ENCODE data around the gene TTC27. TPM values are rescaled to one million over a fixed set of nuclear protein-coding genes. Genes with fewer than 3 reads are reported as not detected.

The TTC27 gene
- total and polyA plus RNA-seq, 10 of the 15 experiments (the other 5 are each of a cell fraction or from before 2014, with no cell fraction given): 20.4 to 34.9 (median 26.0) TPM

GRCh38 chr2:32727157-32727556 lies 99.3 kb downstream of the TTC27 start:
- 100% methylated on average over 1 of the region's 1 CpG for WGBS (ENCODE audit: insufficient coverage, insufficient replicate concordance, low lambda C conversion rate, missing lambda C conversion rate)
- SMC1A ChIA-PET (ENCODE audit: uncharacterized antibody, unreplicated experiment): interaction anchor here (1.5 kb wide), 1 partner anchor 8 kb away, joined by 4 read pairs; no protein-coding TSS in a partner anchor
- BruUV-seq (replicated peaks): no TSS peak
- no peaks in the 10 kb centered on the region for H3K79me2 ChIP-seq (ENCODE audit: control insufficient read depth, insufficient read depth, low read length)
- CTCF ChIA-PET: no interaction called here
- POLR2A ChIA-PET: no interaction called here
- H4K20me1 ChIP-seq (ENCODE audit: control insufficient read depth, insufficient read depth): no peaks in the 10 kb centered on the region
- no peaks in the 10 kb centered on the region for H3K27me3 ChIP-seq (replicated peaks in 1 of 2; ENCODE audit: control insufficient read depth in 2 of 2, insufficient read depth in 2 of 2, low read length in 1 of 2)
- H3K9me3 ChIP-seq (replicated peaks; ENCODE audit: control insufficient read depth, insufficient read depth, low read length): no peaks in the 10 kb centered on the region
- intact Hi-C loops (cut with micrococcal nuclease; ENCODE audit: unreplicated experiment) (no loop called here), in situ Hi-C loops (cut with MboI) (no loop called here)
- FAIRE-seq (no peak), DNase-seq (ENCODE audit: low read depth, low spot score) (no peak), ATAC-seq (no peak)
- no peak overlapping the region for H2AFZ ChIP-seq (ENCODE audit: control insufficient read depth, low read depth, low read length)
- no peaks in the 10 kb centered on the region for H3K4me1 ChIP-seq (ENCODE audit: control insufficient read depth, insufficient read depth, low read length)
- peaks cover 0 to 3% of the 10 kb centered on the region in 2 experiments; a peak in 2 of 4 replicates for H3K36me3 ChIP-seq (ENCODE audit: control insufficient read depth in 2 of 2, insufficient read depth in 2 of 2, low read length in 1 of 2)
- RAD21 ChIA-PET (ENCODE audit: unreplicated experiment): no interaction called here
- no peak overlapping the region for H3K9ac ChIP-seq (ENCODE audit: control insufficient read depth, insufficient read depth, low read length)
- no peak overlapping the region for H3K4me2 ChIP-seq (ENCODE audit: control insufficient read depth, insufficient read depth)
- no peak overlapping the region for H3K4me3 ChIP-seq
- no peak for TF ChIP-seq MXI1 (IDR thresholded peaks at IDR 0.05; ENCODE audit: low read depth, low read length)
- no peak for TF ChIP-seq IRF4 (IDR thresholded peaks at IDR 0.05; ENCODE audit: low read depth, low read length)
- TF ChIP-seq, protein P1, sequence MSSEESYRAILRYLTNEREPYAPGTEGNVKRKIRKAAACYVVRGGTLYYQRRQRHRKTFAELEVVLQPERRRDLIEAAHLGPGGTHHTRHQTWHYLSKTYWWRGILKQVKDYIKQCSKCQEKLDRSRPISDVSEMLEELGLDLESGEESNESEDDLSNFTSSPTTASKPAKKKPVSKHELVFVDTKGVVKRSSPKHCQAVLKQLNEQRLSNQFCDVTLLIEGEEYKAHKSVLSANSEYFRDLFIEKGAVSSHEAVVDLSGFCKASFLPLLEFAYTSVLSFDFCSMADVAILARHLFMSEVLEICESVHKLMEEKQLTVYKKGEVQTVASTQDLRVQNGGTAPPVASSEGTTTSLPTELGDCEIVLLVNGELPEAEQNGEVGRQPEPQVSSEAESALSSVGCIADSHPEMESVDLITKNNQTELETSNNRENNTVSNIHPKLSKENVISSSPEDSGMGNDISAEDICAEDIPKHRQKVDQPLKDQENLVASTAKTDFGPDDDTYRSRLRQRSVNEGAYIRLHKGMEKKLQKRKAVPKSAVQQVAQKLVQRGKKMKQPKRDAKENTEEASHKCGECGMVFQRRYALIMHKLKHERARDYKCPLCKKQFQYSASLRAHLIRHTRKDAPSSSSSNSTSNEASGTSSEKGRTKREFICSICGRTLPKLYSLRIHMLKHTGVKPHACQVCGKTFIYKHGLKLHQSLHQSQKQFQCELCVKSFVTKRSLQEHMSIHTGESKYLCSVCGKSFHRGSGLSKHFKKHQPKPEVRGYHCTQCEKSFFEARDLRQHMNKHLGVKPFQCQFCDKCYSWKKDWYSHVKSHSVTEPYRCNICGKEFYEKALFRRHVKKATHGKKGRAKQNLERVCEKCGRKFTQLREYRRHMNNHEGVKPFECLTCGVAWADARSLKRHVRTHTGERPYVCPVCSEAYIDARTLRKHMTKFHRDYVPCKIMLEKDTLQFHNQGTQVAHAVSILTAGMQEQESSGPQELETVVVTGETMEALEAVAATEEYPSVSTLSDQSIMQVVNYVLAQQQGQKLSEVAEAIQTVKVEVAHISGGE (CRISPR knock-in tag; IDR thresholded peaks at IDR 0.05): no peak
- TF ChIP-seq CBX3 (IDR thresholded peaks at IDR 0.05; ENCODE audit: borderline replicate concordance, low read depth): no peak
- no peak for TF ChIP-seq BACH1 (IDR thresholded peaks at IDR 0.05; ENCODE audit: borderline replicate concordance)
- TF ChIP-seq SP1 (IDR thresholded peaks at IDR 0.05; ENCODE audit: low read depth, low read length): no peak
- no peak for TF ChIP-seq BMI1 (IDR thresholded peaks at IDR 0.05; ENCODE audit: borderline replicate concordance)
- no peak for TF ChIP-seq CBX5 (IDR thresholded peaks at IDR 0.05; ENCODE audit: low read depth)
- no peak for TF ChIP-seq GATAD2B (conservative IDR thresholded peaks at IDR 0.05; ENCODE audit: low read depth)
- no peak for TF ChIP-seq FOXM1 (IDR thresholded peaks at IDR 0.05; ENCODE audit: low read depth, low read length)
- TF ChIP-seq GABPA (IDR thresholded peaks at IDR 0.05; ENCODE audit: low read depth): no peak
- TF ChIP-seq CTCF (IDR thresholded peaks at IDR 0.05 in 2 of 3, conservative IDR thresholded peaks at IDR 0.05 in 1 of 3; ENCODE audit: control insufficient read depth in 2 of 3, extremely low read depth in 1 of 3, insufficient read depth in 1 of 3, low read depth in 3 of 3, low read length in 3 of 3): no peak
- no peak for TF ChIP-seq DPF2 (IDR thresholded peaks at IDR 0.05)
- no peak for TF ChIP-seq IKZF2 (IDR thresholded peaks at IDR 0.05)
- no peak for TF ChIP-seq HCFC1 (IDR thresholded peaks at IDR 0.05; ENCODE audit: low read length)
- TF ChIP-seq EZH2 (IDR thresholded peaks at IDR 0.05; ENCODE audit: borderline replicate concordance, control insufficient read depth, low read depth, low read length): no peak
- no peak overlapping the region for H3K27ac ChIP-seq (ENCODE audit: control insufficient read depth, insufficient read depth)
